ENCODE measurements around the gene NINL.

- no peak for TF ChIP-seq GABPA (IDR thresholded peaks at IDR 0.05; ENCODE audit: low read depth)
- TF ChIP-seq CTCF (IDR thresholded peaks at IDR 0.05; ENCODE audit: insufficient read depth, low read length): no peak
- no peak for TF ChIP-seq POLR2AphosphoS5 (IDR thresholded peaks at IDR 0.05; ENCODE audit: low read depth)
- no peak for TF ChIP-seq SPI1 (IDR thresholded peaks at IDR 0.05; ENCODE audit: borderline replicate concordance, low read depth)
- no peak for TF ChIP-seq REST (IDR thresholded peaks at IDR 0.05; ENCODE audit: insufficient replicate concordance, low read depth)
Measured at GRCh38 chr20:25576783-25577530, 8.4 kb downstream of the NINL start.

Measured in HL-60 (cell line).